Measurements from ENCODE around the gene ITGAV.

The ITGAV gene

GRCh38 chr2:186612026-186612425, 22.2 kb downstream of the ITGAV start:
- DNase-seq (ENCODE audit: extremely low read depth in 1 of 2, low read depth in 1 of 2), result no peak

GRCh38 chr2:186612555-186613440, 22.9 kb downstream of the ITGAV start:
- DNase-seq (ENCODE audit: extremely low read depth in 1 of 2, low read depth in 1 of 2), result no peak

GRCh38 chr2:186614373-186614772, 24.5 kb downstream of the ITGAV start:
- DNase-seq (ENCODE audit: extremely low read depth in 1 of 2, low read depth in 1 of 2), result no peak

- no peak for DNase-seq (ENCODE audit: extremely low read depth in 1 of 2, low read depth in 1 of 2)
Measured at GRCh38 chr2:186617148-186617547, 27.3 kb downstream of the ITGAV start.

GRCh38 chr2:186617771-186618170, 27.9 kb downstream of the ITGAV start:
- DNase-seq (ENCODE audit: extremely low read depth in 1 of 2, low read depth in 1 of 2), result no peak

- no peak for DNase-seq (ENCODE audit: extremely low read depth in 1 of 2, low read depth in 1 of 2)
Measured at GRCh38 chr2:186618696-186619095, 28.8 kb downstream of the ITGAV start.

GRCh38 chr2:186623084-186623483, 33.2 kb downstream of the ITGAV start:
- no peak for DNase-seq (ENCODE audit: extremely low read depth in 1 of 2, low read depth in 1 of 2)

GRCh38 chr2:186624276-186624675, 34.4 kb downstream of the ITGAV start:
- no peak for DNase-seq (ENCODE audit: extremely low read depth in 1 of 2, low read depth in 1 of 2)

GRCh38 chr2:186629250-186629996, 39.6 kb downstream of the ITGAV start:
- no peak for DNase-seq (ENCODE audit: extremely low read depth in 1 of 2, low read depth in 1 of 2)

GRCh38 chr2:186632417-186632816, 42.6 kb downstream of the ITGAV start:
- DNase-seq (ENCODE audit: extremely low read depth in 1 of 2, low read depth in 1 of 2), result no peak

GRCh38 chr2:186634701-186635100, 44.8 kb downstream of the ITGAV start:
- no peak for DNase-seq (ENCODE audit: extremely low read depth in 1 of 2, low read depth in 1 of 2)

GRCh38 chr2:186636800-186637496, 47.1 kb downstream of the ITGAV start:
- no peak for DNase-seq (ENCODE audit: extremely low read depth in 1 of 2, low read depth in 1 of 2)

- DNase-seq (ENCODE audit: extremely low read depth in 1 of 2, low read depth in 1 of 2), result no peak
Measured at GRCh38 chr2:186637497-186637800, 47.6 kb downstream of the ITGAV start.

- no peak for DNase-seq (ENCODE audit: extremely low read depth in 1 of 2, low read depth in 1 of 2)
Measured at GRCh38 chr2:186639939-186640338, 50.1 kb downstream of the ITGAV start.

GRCh38 chr2:186641132-186641806, 51.4 kb downstream of the ITGAV start:
- DNase-seq (ENCODE audit: extremely low read depth in 1 of 2, low read depth in 1 of 2), result no peak

- DNase-seq (ENCODE audit: extremely low read depth in 1 of 2, low read depth in 1 of 2), result no peak
Measured at GRCh38 chr2:186641807-186642321, 52.0 kb downstream of the ITGAV start.

- no peak for DNase-seq (ENCODE audit: extremely low read depth in 1 of 2, low read depth in 1 of 2)
Measured at GRCh38 chr2:186644791-186645190, 54.9 kb downstream of the ITGAV start.

GRCh38 chr2:186645999-186646398, 56.1 kb downstream of the ITGAV start:
- no peak for DNase-seq (ENCODE audit: extremely low read depth in 1 of 2, low read depth in 1 of 2)

GRCh38 chr2:186648130-186648529, 58.3 kb downstream of the ITGAV start:
- DNase-seq (ENCODE audit: extremely low read depth in 1 of 2, low read depth in 1 of 2), result no peak

GRCh38 chr2:186653511-186653910, 63.7 kb downstream of the ITGAV start:
- DNase-seq (ENCODE audit: extremely low read depth in 1 of 2, low read depth in 1 of 2), result no peak

GRCh38 chr2:186659383-186659782, 69.5 kb downstream of the ITGAV start:
- DNase-seq (ENCODE audit: extremely low read depth in 1 of 2, low read depth in 1 of 2), result no peak

Data from activated CD8-positive, alpha-beta memory T cell treated with anti-CD3 and anti-CD28 coated beads for 1 hour (primary cell).